Activated T-helper 17 cell treated with anti-CD3 and anti-CD28 coated beads, Interleukin-2, amount 50 U/mL, for 72 hours (primary cell): Measurements from ENCODE around the gene CCDC187. TPM values are rescaled to one million over a fixed set of nuclear protein-coding genes. Genes with fewer than 3 reads are reported as not detected.
"Not testable (repeated sequence)": the region's sequence is repeated elsewhere in the genome, so short reads cannot be mapped to it uniquely, and the experiment has no call there.

Experiments used
- ATAC-seq: fragments of 150-1000 bp; cut with Tn5 transposase; replicated peaks from 2 replicates; pipeline ENCODE4 v1.10.0; 2021; ENCODE audit warnings: mild to moderate bottlenecking, moderate library complexity
- H3K27ac Mint-ChIP-seq: one replicate; pipeline ENCODE4 v1.8.0; 2022; ENCODE audit warnings: mixed read lengths
- H3K27me3 Mint-ChIP-seq: one replicate; pipeline ENCODE4 v1.8.0; 2022; ENCODE audit warnings: mixed read lengths
- H3K36me3 Mint-ChIP-seq: one replicate; pipeline ENCODE4 v1.8.0; 2022; ENCODE audit warnings: low read depth, mild to moderate bottlenecking, mixed read lengths
- H3K4me1 Mint-ChIP-seq: one replicate; pipeline ENCODE4 v1.8.0; 2022; ENCODE audit warnings: mixed read lengths
- H3K4me3 Mint-ChIP-seq: one replicate; pipeline ENCODE4 v1.8.0; 2022; ENCODE audit warnings: mild to moderate bottlenecking, mixed read lengths
- H3K9me3 Mint-ChIP-seq: one replicate; pipeline ENCODE4 v1.8.0; 2022; ENCODE audit warnings: mixed read lengths
- total RNA-seq, 2 donors: library from RNA; stranded (reverse); gene quantifications; one replicate each; pipeline ENCODE4 v1.2.3, GENCODE V29; 2022

CCDC187 gene
- total RNA-seq, 2 donors from 2014 or later, result 0.02 TPM; not detected in 1

DNA sequence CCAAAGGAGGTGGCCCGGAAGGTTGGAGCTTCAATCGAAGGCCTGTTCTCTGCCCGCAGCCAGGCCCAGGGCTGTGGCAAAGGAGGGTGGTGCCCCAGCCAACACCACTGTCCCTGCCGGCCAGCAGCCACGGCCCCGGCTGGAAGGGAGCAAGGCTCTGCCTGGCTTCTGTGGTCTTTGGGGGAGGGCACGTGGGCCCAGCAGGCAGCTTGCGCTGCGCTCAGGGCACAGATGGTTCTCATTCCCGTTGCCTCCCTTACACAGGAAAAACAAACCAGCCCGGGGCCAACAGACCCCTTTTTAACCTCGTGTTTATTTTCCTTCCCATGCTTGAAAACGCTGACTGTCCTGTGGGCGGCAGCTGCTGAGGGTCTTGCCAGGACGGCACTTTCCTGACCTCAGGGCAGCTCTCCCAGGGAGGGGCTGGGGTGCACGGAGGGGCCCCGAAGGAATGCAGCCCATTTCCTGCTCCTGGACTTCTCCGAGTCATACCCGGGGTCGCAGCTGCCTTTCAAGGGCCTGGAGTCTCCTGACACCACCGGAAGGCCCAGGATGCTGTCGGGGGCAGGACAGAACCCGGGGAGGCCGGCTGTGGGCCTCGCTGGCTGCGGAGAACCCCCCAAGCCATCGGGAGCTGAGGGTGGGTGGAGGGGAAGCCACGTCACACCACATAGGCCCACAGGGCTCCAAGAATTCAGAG is 22.3 kb upstream of the CCDC187 start:
- Mint-ChIP-seq H3K4me1 (no peaks in the 10 kb centered on the region), H3K27me3 (no peaks in the 10 kb centered on the region), H3K4me3 (peak overlapping the region; percentile 54), H3K27ac (no peak overlapping the region), H3K9me3 (no peaks in the 10 kb centered on the region), H3K36me3 (no peaks in the 10 kb centered on the region)
- ATAC-seq, result no peak

DNA sequence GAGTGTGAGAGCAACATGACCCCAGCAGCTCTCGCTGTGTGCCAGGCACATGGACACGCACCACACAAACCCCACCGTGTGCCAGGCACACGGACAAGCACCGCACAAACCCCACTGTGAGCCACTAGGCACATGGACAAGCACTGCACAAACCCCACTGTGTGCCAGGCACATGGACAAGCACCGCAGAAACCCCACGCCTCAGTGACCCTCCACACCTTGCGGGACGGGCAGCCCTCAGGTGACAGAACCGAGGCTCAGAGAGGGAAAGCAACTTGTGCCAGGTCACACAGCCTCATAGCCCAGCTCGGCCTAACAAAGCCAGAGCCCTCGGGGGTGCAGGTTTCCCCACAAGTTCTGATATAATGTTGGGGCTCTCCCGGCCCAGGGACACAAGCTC is 21.5 kb upstream of the CCDC187 start:
- Mint-ChIP-seq H3K36me3 (no peaks in the 10 kb centered on the region), H3K4me3 (no peak overlapping the region), H3K4me1 (no peaks in the 10 kb centered on the region), H3K27me3 (no peaks in the 10 kb centered on the region), H3K27ac (no peak overlapping the region), H3K9me3 (no peaks in the 10 kb centered on the region)
- ATAC-seq, result no peak

DNA sequence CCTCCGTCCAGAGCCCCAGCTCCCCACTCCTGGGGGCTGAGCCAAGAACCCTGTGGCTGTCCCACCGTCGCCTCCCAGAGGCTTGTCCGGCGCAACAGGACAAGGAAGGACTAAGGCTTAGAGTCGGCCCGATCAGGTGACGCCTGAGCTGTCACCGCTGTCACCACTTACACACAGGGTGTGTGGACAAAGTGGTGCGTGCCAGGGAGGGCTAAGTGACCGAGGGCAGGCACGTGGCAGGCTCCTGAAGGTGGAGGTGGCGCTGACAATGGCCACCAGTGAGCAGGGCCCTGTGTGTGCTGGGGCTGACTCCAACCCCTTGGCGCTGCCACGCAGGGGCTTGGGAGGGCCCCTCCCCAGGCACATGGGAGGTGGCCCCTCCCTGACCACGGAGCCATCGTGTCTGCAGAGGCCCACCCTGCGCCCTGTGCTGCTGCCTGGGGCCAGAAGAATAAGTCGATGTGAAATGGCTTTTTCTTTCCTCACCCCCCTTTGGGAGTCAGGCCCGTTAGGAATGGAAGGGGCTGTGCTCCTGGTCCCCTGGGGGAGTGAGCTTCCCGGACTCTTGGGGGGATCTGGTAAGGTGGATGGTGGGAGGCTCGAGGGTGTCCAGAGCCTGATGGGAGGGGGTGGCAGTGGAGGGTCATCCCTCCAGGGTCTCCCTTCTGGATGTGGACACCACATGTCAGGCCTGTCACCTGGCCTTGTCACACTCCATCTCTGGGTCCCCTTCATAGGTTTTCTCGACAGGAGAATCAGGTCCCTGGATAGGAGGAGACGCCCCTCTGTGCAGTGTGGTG is 20.8 kb upstream of the CCDC187 start:
- no peaks in the 10 kb centered on the region for H3K9me3 Mint-ChIP-seq
- ATAC-seq, result no peak
- no peak overlapping the region for H3K4me3 Mint-ChIP-seq
- no peak overlapping the region for H3K27ac Mint-ChIP-seq
- H3K4me1 Mint-ChIP-seq, result no peaks in the 10 kb centered on the region
- H3K36me3 Mint-ChIP-seq, result no peaks in the 10 kb centered on the region
- H3K27me3 Mint-ChIP-seq, result no peaks in the 10 kb centered on the region

DNA sequence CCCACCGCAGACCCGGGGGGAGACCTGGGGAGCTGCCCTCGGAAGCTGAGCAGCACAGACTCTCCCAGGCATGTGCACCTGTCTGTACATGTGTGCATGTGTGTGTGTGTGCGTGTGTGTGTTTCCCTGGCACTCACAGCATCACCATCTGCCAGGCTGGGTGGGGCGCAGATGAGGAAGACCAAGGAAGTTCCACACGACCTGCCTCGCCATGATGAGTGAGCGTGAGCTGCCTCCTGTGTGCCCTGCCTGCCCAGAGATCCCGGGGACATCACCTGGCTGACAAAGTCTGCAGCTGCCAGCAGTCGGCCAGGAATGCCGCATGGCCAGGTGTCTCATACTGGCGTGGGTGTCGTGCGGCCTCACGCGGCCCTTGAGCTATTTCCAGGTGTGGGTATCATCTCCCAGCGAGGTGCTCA is 19.5 kb upstream of the CCDC187 start:
- Mint-ChIP-seq H3K27me3 (no peaks in the 10 kb centered on the region), H3K27ac (no peak overlapping the region), H3K4me1 (no peaks in the 10 kb centered on the region), H3K36me3 (no peaks in the 10 kb centered on the region), H3K4me3 (no peak overlapping the region), H3K9me3 (no peaks in the 10 kb centered on the region)
- no peak for ATAC-seq

DNA sequence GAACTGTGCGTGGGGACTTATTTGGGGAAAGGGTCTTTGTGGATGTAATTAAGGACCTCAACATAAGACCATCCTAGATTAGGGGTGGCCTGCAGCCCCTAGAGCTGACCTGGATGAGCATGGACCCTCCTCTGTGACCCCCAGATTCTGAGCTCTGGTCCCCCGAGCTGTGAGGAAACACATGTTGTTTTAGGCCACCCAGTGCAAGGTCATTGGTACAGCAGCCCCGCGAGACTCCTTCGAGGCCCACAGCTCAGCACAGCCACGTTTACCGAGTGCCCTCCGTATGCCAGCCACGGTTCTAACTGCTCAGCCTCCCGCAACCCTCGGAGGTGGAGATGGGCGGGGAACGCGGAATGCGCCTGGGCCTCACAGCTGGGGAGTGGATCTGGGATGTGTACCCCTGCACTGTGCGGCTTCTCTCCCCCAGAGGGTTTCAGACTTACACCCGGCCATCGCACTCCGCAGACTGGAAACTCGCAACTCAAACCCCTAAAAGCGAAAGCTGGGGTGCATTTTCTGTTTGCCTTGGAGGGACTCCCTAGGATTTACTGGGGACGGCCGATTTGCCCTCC is 18.9 kb upstream of the CCDC187 start:
- Mint-ChIP-seq H3K36me3 (no peaks in the 10 kb centered on the region), H3K4me3 (no peak overlapping the region), H3K4me1 (no peaks in the 10 kb centered on the region), H3K27me3 (no peaks in the 10 kb centered on the region), H3K27ac (no peak overlapping the region), H3K9me3 (no peaks in the 10 kb centered on the region)
- ATAC-seq, result no peak

DNA sequence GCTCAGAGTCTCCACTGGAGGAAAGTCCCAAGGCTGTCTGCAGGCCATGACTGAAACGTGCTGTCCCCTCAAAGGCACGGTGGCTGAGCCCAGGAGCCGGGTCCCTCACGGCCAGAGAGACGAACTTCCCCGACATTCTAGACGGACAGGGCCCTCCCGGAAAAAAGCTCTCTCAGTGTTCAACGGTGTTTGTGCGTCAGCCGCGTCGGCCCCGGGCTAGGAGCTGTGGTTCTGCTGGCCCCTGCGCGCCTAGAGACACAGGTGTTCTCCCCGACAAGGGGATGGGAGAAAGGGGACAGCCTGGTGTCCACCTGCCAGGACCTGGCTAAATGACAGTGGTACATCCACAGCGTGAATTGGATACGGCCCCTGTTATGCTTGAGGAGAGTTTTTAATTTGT is 17.7 kb upstream of the CCDC187 start:
- Mint-ChIP-seq H3K4me3 (no peak overlapping the region), H3K4me1 (no peaks in the 10 kb centered on the region), H3K27ac (no peak overlapping the region), H3K27me3 (no peaks in the 10 kb centered on the region), H3K9me3 (no peaks in the 10 kb centered on the region), H3K36me3 (no peaks in the 10 kb centered on the region)
- ATAC-seq, result no peak

DNA sequence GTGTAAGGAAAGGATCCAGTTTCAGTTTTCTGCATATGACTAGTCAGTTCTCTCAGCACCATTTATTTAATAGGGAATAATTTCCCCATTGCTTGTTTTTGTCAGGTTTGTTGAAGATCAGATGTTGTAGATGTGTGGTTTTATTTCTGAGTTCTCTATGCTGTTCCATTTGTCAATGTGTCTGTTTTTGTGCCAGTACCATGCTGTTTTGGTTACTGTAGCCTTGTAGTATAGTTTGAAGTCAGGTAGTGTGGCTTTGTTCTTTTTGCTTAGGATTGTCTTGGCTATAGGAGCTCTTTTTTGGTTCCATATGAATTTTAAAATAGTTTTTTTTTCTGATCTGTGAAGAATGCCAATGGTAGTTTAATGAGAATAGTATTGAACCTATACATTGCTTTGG is 17.1 kb upstream of the CCDC187 start:
- H3K36me3 Mint-ChIP-seq, H3K4me1 Mint-ChIP-seq, H3K9me3 Mint-ChIP-seq, H3K4me3 Mint-ChIP-seq, H3K27me3 Mint-ChIP-seq, ATAC-seq, H3K27ac Mint-ChIP-seq: not testable (repeated sequence)

DNA sequence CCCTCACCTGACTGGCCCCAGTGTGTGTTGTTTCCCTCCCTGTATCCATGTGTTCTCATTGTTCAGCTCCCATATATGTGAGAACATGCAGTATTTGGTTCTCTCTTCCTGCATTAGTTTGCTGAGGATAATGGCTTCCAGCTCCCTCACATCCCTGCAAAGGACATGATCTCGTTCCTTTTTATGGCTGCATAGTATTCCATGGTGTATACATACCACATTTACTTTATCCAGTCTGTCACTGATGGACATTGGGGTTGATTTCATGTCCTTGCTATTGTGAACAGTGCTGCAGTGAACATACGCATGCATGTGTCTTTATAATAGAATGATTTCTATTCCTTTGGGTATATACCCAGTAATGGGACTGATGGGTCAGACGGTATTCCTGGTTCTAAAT is 16.1 kb upstream of the CCDC187 start:
- H3K36me3 Mint-ChIP-seq, H3K4me1 Mint-ChIP-seq, ATAC-seq, H3K9me3 Mint-ChIP-seq, H3K4me3 Mint-ChIP-seq, H3K27ac Mint-ChIP-seq, H3K27me3 Mint-ChIP-seq: not testable (repeated sequence)

DNA sequence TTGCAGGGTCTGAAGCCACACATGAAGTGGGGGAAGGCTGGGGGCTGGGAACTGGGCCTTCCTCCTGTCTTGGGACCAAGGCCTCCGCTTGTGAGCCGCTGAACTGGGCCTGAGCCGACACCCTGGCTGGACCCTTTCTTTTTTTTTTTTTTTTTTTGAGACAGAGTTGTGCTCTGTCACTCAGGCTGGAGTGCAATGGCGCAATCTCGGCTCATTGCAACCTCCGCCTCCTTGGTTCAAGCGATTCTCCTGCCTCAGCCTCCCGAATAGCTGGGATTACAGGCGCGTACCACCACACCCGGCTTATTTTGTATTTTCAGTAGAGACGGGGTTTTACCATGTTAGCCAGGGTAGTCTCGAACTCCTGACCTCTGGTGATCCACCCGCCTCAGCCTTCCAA is 15.3 kb upstream of the CCDC187 start:
- H3K4me1 Mint-ChIP-seq, ATAC-seq, H3K4me3 Mint-ChIP-seq, H3K9me3 Mint-ChIP-seq, H3K27me3 Mint-ChIP-seq, H3K27ac Mint-ChIP-seq, H3K36me3 Mint-ChIP-seq: not testable (repeated sequence)

DNA sequence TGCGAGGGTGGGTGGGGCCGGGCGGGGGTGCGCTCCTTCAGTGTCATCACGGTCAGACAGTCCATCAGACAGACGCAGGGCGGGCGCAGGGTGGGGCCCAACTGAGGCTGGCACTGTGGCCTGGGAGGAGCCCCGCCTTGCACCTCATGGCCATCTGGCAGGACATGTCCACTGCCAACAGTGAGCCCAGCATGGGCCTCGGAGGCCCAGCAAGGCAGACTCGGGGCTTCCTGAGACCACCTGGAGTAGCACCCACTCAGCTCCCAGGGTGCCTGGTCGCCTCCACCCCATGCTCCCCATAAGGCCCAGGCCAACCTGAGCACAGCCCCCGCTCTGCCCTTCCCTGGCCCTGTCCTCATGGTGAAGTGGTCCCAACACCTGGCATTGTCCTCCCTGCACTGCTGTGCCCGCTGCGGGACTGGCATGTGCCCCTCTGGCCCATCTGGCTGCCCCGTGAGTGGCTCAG is 14.9 kb upstream of the CCDC187 start:
- Mint-ChIP-seq H3K9me3 (peaks cover 4% of the 10 kb centered on the region), H3K36me3 (no peaks in the 10 kb centered on the region), H3K4me3 (no peak overlapping the region), H3K27me3 (no peaks in the 10 kb centered on the region), H3K4me1 (no peaks in the 10 kb centered on the region), H3K27ac (no peak overlapping the region)
- ATAC-seq, result no peak

DNA sequence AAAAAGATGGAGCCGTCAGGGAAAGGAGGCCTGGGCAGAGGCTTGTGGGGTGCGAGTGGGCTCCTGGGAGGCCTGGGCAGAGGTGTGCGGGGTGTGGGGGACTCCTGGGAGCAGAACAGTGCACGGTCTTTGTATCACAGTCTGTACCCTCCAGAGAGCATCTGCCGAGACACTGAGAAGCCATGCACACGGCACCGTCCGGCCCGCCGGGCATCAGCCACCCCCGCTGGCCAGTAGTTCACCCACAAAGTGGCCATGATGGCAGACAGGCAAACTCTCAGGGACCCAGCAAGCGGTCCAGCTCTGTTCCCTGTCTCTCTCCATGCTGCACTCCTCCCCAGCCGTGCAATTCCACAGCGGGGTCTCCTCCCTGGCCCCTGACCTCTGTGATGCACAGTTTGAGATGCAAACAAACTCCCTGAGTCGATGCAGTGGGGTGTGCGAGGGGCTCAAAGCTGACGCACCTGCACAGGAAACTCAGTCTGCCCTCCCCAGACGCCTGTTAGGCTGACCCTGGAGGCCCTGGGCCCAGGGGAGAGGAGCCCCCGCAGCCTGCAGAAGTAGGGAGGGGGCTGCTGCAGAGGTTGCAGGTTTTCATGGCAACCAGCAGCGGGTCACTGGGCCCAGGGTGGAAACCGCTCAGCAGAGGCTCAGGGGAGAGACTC is 14.3 kb upstream of the CCDC187 start:
- Mint-ChIP-seq H3K27me3 (no peaks in the 10 kb centered on the region), H3K27ac (no peak overlapping the region), H3K4me1 (no peaks in the 10 kb centered on the region), H3K4me3 (no peak overlapping the region), H3K36me3 (no peaks in the 10 kb centered on the region), H3K9me3 (peaks cover 4% of the 10 kb centered on the region)
- ATAC-seq, result no peak

DNA sequence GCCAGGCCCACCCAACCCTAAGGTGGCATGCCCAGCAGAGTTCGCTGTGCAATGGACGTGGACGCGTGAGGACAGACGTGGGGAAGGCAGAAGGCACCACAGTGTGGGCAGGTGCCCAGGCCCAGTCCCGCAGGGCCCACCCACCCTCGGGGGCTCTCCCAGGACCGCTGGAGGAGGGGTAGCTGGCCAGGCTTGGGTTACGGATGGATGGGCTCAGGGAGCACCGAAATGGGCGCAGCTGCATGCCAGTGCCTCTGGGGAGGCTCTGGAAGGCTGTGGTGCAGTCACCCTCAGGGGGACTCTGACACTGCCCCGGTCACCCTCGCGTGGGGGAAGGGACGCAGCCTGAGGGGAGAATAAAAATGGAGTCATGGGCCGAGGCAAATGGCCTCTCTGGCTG is 13.8 kb upstream of the CCDC187 start:
- Mint-ChIP-seq H3K4me3 (no peak overlapping the region), H3K9me3 (peaks cover 4% of the 10 kb centered on the region), H3K27ac (no peak overlapping the region), H3K4me1 (no peaks in the 10 kb centered on the region), H3K27me3 (no peaks in the 10 kb centered on the region), H3K36me3 (no peaks in the 10 kb centered on the region)
- ATAC-seq, result no peak

DNA sequence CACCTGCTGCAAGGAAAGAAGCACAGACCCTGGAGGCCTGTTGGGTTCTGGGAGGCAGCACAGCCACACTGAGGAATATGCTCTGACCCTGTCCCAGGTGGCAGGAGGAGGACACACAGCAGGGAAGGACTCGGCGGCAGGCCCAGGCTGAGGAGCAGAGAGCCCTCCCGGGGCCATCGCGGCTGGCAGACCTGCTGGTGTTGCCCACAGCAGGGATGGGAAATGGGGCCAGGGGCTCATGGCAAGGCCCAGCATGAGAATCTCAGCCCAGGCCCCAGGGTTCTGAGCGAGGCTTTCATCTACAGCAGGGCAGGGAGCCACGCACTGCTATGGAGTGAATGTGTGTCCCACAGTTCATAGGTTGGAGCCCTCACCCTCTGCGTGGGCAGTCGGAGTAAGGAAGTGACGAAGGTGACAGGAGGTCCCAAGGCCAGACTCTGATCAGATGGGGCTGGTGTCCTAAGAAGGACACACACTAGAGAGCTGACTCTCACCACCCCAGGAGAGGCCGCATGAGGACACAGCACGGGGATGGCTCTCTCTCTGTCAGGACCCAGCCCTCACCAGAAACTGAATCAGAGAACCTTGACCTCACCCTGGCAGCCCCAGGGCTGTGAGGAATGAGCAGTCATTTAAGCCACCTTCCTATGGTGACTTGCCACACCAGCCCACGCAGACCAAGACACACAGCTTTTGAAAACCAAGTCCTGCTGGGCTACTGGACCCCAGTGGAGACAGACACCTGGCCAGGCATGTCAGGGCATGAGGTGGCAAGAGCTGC is 13.2 kb upstream of the CCDC187 start:
- no peaks in the 10 kb centered on the region for H3K4me1 Mint-ChIP-seq
- H3K4me3 Mint-ChIP-seq, result no peak overlapping the region
- H3K36me3 Mint-ChIP-seq, result no peaks in the 10 kb centered on the region
- no peak overlapping the region for H3K27ac Mint-ChIP-seq
- ATAC-seq, result no peak
- H3K9me3 Mint-ChIP-seq, result peaks cover 4% of the 10 kb centered on the region
- H3K27me3 Mint-ChIP-seq, result no peaks in the 10 kb centered on the region

DNA sequence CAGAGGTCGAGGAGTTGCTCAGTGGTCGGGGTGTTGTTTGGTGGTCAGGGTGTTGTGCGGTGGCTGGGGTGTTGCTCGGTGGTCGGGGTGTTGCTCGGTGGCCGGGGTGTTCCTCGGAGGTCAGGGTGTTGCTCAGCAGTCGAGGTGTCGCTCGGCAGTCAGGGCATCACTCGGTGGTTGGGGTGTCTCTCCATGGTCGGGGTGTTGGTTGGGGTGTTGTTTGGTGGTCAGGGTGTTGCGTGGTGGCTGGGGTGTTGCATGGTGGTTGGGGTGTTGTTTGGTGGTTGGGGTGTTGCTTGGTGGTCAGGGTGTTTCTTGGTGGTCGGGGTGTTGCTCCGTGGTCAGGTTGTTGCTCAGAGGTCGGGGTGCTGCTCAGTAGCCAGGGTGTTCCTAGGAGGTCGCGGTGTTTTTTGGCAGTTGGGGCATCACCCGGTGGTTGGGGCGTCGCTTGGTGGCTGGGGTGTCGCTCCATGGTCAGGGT is 12.4 kb upstream of the CCDC187 start:
- no peak overlapping the region for H3K4me3 Mint-ChIP-seq

More for the DNA sequence above, 12.4 kb upstream of the CCDC187 start:
- Mint-ChIP-seq H3K27ac (peak overlapping the region; percentile 3), H3K36me3 (no peaks in the 10 kb centered on the region), H3K9me3 (peaks cover 4% of the 10 kb centered on the region), H3K4me1 (no peaks in the 10 kb centered on the region), H3K27me3 (no peaks in the 10 kb centered on the region)
- no peak for ATAC-seq
